H1 (cell line): ENCODE data around the gene UTS2R. TPM values are rescaled to one million over a fixed set of nuclear protein-coding genes. Genes with fewer than 3 reads are reported as not detected.

Source experiments
- CTCF ChIA-PET: fragments of 300-600 bp; sonication (Branson Sonifier 250); formaldehyde crosslinking; loops from one replicate; lab custom pipeline; 2021; ENCODE audit not compliant: partially characterized antibody; lab: Charles Lee
- POLR2A ChIA-PET: fragments of 300-600 bp; sonication (Branson Sonifier 250); formaldehyde crosslinking; loops from one replicate; lab custom pipeline; 2021; ENCODE audit warnings: inconsistent platforms; ENCODE audit not compliant: partially characterized antibody; lab: Charles Lee
- DNase-seq, 2 experiments: peaks; one replicate each; pipeline versions ENCODE4 v3.0.0 to v3.0.0-alpha.2; 2010 to 2022; ENCODE audit warnings: low spot score in 2 of 2, low read depth in 1 of 2, mixed read lengths in 1 of 2
- FAIRE-seq: peaks from 2 replicates; lab custom pipeline; 2011; peaks lifted over from hg19 to GRCh38; lab: Jason Lieb, UNC
- H2AFZ ChIP-seq: 2 replicates; pipeline ENCODE4 v1.8.1; 2012; ENCODE audit warnings: low read length, inconsistent platforms
- H2AK5ac ChIP-seq: 2 replicates; pipeline ENCODE4 v1.6.1; 2013; ENCODE audit warnings: low read depth, low read length
- H2BK120ac ChIP-seq: replicated peaks from 2 replicates; pipeline ENCODE3; 2013; ENCODE audit warnings: low read depth, low read length, inconsistent platforms
- H2BK12ac ChIP-seq: 2 replicates; pipeline ENCODE4 v1.6.1; 2013; ENCODE audit warnings: low read depth, low read length
- H2BK15ac ChIP-seq: 2 replicates; pipeline ENCODE4 v1.6.1; 2013; ENCODE audit warnings: low read length
- H2BK20ac ChIP-seq: 2 replicates; pipeline ENCODE4 v1.6.1; 2013; ENCODE audit warnings: low read length
- H2BK5ac ChIP-seq: 2 replicates; pipeline ENCODE4 v1.6.1; 2013; ENCODE audit warnings: low read depth, low read length
- H3K14ac ChIP-seq: 2 replicates; pipeline ENCODE4 v1.6.1; 2013; ENCODE audit warnings: inconsistent platforms; ENCODE audit not compliant: insufficient read length
- H3K18ac ChIP-seq: 2 replicates; pipeline ENCODE4 v1.6.1; 2013; ENCODE audit warnings: low read length; ENCODE audit errors: extremely low read depth
- H3K23ac ChIP-seq: 2 replicates; pipeline ENCODE4 v1.6.1; 2013; ENCODE audit warnings: inconsistent platforms; ENCODE audit not compliant: insufficient read length
- H3K23me2 ChIP-seq: 2 replicates; pipeline ENCODE4 v1.6.1; 2013; ENCODE audit warnings: low read depth, low read length
- H3K27ac ChIP-seq: 2 replicates; pipeline ENCODE4 v1.6.1; 2011; ENCODE audit warnings: low read depth, low read length, inconsistent platforms
- H3K27me3 ChIP-seq, 4 experiments: replicated peaks in 1 of 4; 1 replicate in 1 of 4; 2 replicates in 3 of 4; pipeline versions ENCODE4 v1.6.1 to v1.8.1; 2011 to 2013; ENCODE audit warnings: low read length in 3 of 4, mild to moderate bottlenecking in 3 of 4, inconsistent platforms in 2 of 4, mixed read lengths in 2 of 4, moderate library complexity in 1 of 4; ENCODE audit not compliant: control insufficient read depth in 3 of 4, insufficient read depth in 3 of 4; ENCODE audit errors: extremely low read depth in 1 of 4
- H3K36me3 ChIP-seq, 4 experiments: 2 replicates each; pipeline versions ENCODE4 v1.6.1 to v1.8.1; 2011 to 2013; ENCODE audit warnings: mild to moderate bottlenecking in 4 of 4, low read length in 3 of 4, moderate library complexity in 2 of 4, control low read depth in 1 of 4, inconsistent platforms in 1 of 4; ENCODE audit not compliant: insufficient read depth in 4 of 4, control insufficient read depth in 2 of 4
- H3K4ac ChIP-seq: replicated peaks from 2 replicates; pipeline ENCODE3; 2013; ENCODE audit warnings: low read length, low read depth, mixed read lengths, inconsistent platforms; ENCODE audit not compliant: insufficient read length
- H3K4me1 ChIP-seq, 4 experiments: replicated peaks in 1 of 4; 1 replicate in 1 of 4; 2 replicates in 3 of 4; pipeline versions ENCODE4 v1.6.1 to v1.8.1; 2011 to 2013; ENCODE audit warnings: low read length in 3 of 4, inconsistent platforms in 2 of 4, mixed read lengths in 1 of 4; ENCODE audit not compliant: insufficient read depth in 4 of 4, control insufficient read depth in 3 of 4
- H3K4me2 ChIP-seq, 2 experiments: 2 replicates each; pipeline versions ENCODE4 v1.6.1 to v1.8.1; 2011 to 2013; ENCODE audit warnings: low read depth in 2 of 2, low read length in 2 of 2, control low read depth in 1 of 2, inconsistent platforms in 1 of 2, mild to moderate bottlenecking in 1 of 2; ENCODE audit not compliant: insufficient read depth in 1 of 2
- H3K4me3 ChIP-seq, 4 experiments: fragments of 200-600, 300-600 bp in 1 of 4; sonication (generic), shearing (Covaris generic), sonication (Bioruptor Twin) in 1 of 4; 2 replicates each; pipeline versions ENCODE4 v1.5.1 to v1.8.1; 2011 to 2016; ENCODE audit warnings: low read length in 4 of 4, low read depth in 3 of 4, control low read depth in 2 of 4, inconsistent platforms in 2 of 4, mild to moderate bottlenecking in 2 of 4, mixed read lengths in 1 of 4, moderate library complexity in 1 of 4; ENCODE audit not compliant: insufficient read depth in 2 of 4; ENCODE audit errors: extremely low read depth in 1 of 4
- H3K56ac ChIP-seq: replicated peaks from 2 replicates; pipeline ENCODE3; 2013; ENCODE audit warnings: low read depth, mild to moderate bottlenecking, mixed read lengths, low read length, inconsistent platforms; ENCODE audit not compliant: insufficient read length
- H3K79me1 ChIP-seq: 2 replicates; pipeline ENCODE4 v1.6.1; 2013; ENCODE audit warnings: low read depth, low read length, control low read depth
- H3K79me2 ChIP-seq, 2 experiments: 2 replicates each; pipeline versions ENCODE4 v1.6.1 to v1.8.1; 2012 to 2013; ENCODE audit warnings: low read length in 2 of 2, mild to moderate bottlenecking in 2 of 2, inconsistent platforms in 1 of 2; ENCODE audit not compliant: insufficient read depth in 2 of 2, control insufficient read depth in 1 of 2
- H3K9ac ChIP-seq, 4 experiments: replicated peaks in 1 of 4; 1 replicate in 1 of 4; 2 replicates in 3 of 4; pipeline versions ENCODE4 v1.6.1 to v1.8.1; 2011 to 2013; ENCODE audit warnings: low read depth in 3 of 4, low read length in 3 of 4, control low read depth in 2 of 4, mild to moderate bottlenecking in 2 of 4, moderate library complexity in 2 of 4, inconsistent platforms in 1 of 4; ENCODE audit errors: extremely low read depth in 1 of 4
- H3K9me3 ChIP-seq, 2 experiments: 2 replicates each; pipeline versions ENCODE4 v1.6.1 to v1.8.1; 2012 to 2013; ENCODE audit warnings: mild to moderate bottlenecking in 2 of 2, moderate library complexity in 2 of 2, control low read depth in 1 of 2, inconsistent platforms in 1 of 2, low read depth in 1 of 2, low read length in 1 of 2, mixed read lengths in 1 of 2; ENCODE audit not compliant: insufficient read depth in 2 of 2
- H4K20me1 ChIP-seq, 2 experiments: replicated peaks in 1 of 2; 2 replicates each; pipeline versions ENCODE3 to v1.8.1; 2011 to 2013; ENCODE audit warnings: inconsistent platforms in 2 of 2, low read length in 2 of 2, mild to moderate bottlenecking in 1 of 2; ENCODE audit not compliant: insufficient read depth in 2 of 2, control insufficient read depth in 1 of 2
- H4K5ac ChIP-seq: 2 replicates; pipeline ENCODE4 v1.6.1; 2013; ENCODE audit warnings: low read length, low read depth, mixed read lengths, inconsistent platforms; ENCODE audit not compliant: insufficient read length
- H4K8ac ChIP-seq: 2 replicates; pipeline ENCODE4 v1.8.0; 2013; ENCODE audit warnings: mild to moderate bottlenecking, moderate library complexity, low read length, inconsistent platforms; ENCODE audit not compliant: insufficient read depth; ENCODE audit errors: extremely low read depth
- H4K91ac ChIP-seq: replicated peaks from 2 replicates; pipeline ENCODE3; 2013; ENCODE audit warnings: low read length, mixed read lengths, inconsistent platforms; ENCODE audit not compliant: insufficient read length
- WGBS, 2 experiments: shearing (Covaris generic) in 1 of 2; methylation state at CpG; one replicate each; pipeline versions ENCODE4 v1.1.6 to v1.1.7; 2013 to 2015; ENCODE audit warnings: low lambda C conversion rate in 2 of 2, mixed read lengths in 2 of 2, inconsistent platforms in 1 of 2, low coverage in 1 of 2, missing lambda C conversion rate in 1 of 2; ENCODE audit not compliant: insufficient replicate concordance in 2 of 2, insufficient coverage in 1 of 2, insufficient read length in 1 of 2; ENCODE audit errors: extremely low coverage in 1 of 2, missing lambda C conversion rate in 1 of 2; 5-methylcytosine and 5-hydroxymethylcytosine counted together
- polyA plus RNA-seq, 7 experiments: library from polyadenylated mRNA; depleted of rRNA in 3 of 7; stranded (reverse) in 5 of 7; unstranded in 2 of 7; fragments of >200 nt in 5 of 7; fragments of 200-250 nt in 2 of 7; gene quantifications; 1 replicate in 5 of 7; 2 replicates in 1 of 7; 4 replicates in 1 of 7; pipeline versions ENCODE4 v1.2.1 to v1.2.3, GENCODE V29; 2011 to 2013; ENCODE audit warnings: missing spikeins in 2 of 7, mixed read lengths in 2 of 7
- total RNA-seq: library from RNA; stranded (reverse); fragmentation: NEBNext Ultra II Directional; extraction: Animal tissue kit (Norgen Biotek cat#: 25700); gene quantifications from 2 replicates; pipeline ENCODE4 v1.2.1, GENCODE V29; 2021

The UTS2R gene
- total and polyA plus RNA-seq, 2 of the 8 experiments (the other 6 are each of a cell fraction or from before 2014, with no cell fraction given) = 0.27 TPM; not detected in 1

- CTCF ChIA-PET = interaction anchor here (0.8 to 1.9 kb wide), 8 partner anchors 10 to 50 kb away, joined by 3 to 7 read pairs (median 3); no protein-coding TSS in a partner anchor
Measured at GRCh38 chr17:82399601-82400101, 28.1 kb downstream of the UTS2R start.

More at GRCh38 chr17:82399601-82400101, 28.1 kb downstream of the UTS2R start:
- H3K4ac ChIP-seq = no peak overlapping the region
- WGBS, 2 experiments = 81% methylated on average over 17 of the region's 18 CpGs; no CpG with 5 or more reads in 1 of the 2 experiments
- H3K79me2 ChIP-seq = no peaks in the 10 kb centered on the region
- peak overlapping the region; percentile 6 for H3K56ac ChIP-seq
- POLR2A ChIA-PET = interaction anchor here (0.9 to 1.4 kb wide), 3 partner anchors 9 to 90 kb away, joined by 3 to 4 read pairs (median 3); no protein-coding TSS in a partner anchor
- H3K9ac ChIP-seq = no peak overlapping the region
- no peak overlapping the region for H3K4me2 ChIP-seq
- H2AFZ ChIP-seq = no peak overlapping the region
- H3K4me1 ChIP-seq = no peaks in the 10 kb centered on the region
- H3K27me3 ChIP-seq = no peaks in the 10 kb centered on the region
- no peak overlapping the region for H3K18ac ChIP-seq
- no peak overlapping the region for H3K27ac ChIP-seq
- H4K5ac ChIP-seq = no peak overlapping the region
- H3K23ac ChIP-seq = no peak overlapping the region
- H3K79me1 ChIP-seq = no peaks in the 10 kb centered on the region
- H2BK15ac ChIP-seq = no peak overlapping the region
- H4K91ac ChIP-seq = no peak overlapping the region
- H3K36me3 ChIP-seq = peaks cover 0 to 11% (median 2%) of the 10 kb centered on the region in 4 experiments; a peak in 3 of 8 replicates
- H2BK12ac ChIP-seq = no peak overlapping the region
- H4K20me1 ChIP-seq = peaks cover 0 to 4% of the 10 kb centered on the region in 2 experiments
- H3K9me3 ChIP-seq = no peaks in the 10 kb centered on the region
- DNase-seq = no peak
- H2AK5ac ChIP-seq = no peak overlapping the region
- no peak overlapping the region for H2BK5ac ChIP-seq
- H3K23me2 ChIP-seq = no peaks in the 10 kb centered on the region
- H2BK20ac ChIP-seq = no peak overlapping the region
- H3K14ac ChIP-seq = no peak overlapping the region
- no peak for FAIRE-seq
- no peak overlapping the region for H4K8ac ChIP-seq
- no peak overlapping the region for H3K4me3 ChIP-seq
- no peak overlapping the region for H2BK120ac ChIP-seq
